Upper lobe of left lung (tissue), 6 donors: ENCODE data around the gene ROBO1. TPM values are rescaled to one million over a fixed set of nuclear protein-coding genes. Genes with fewer than 3 reads are reported as not detected.

Experiments used
- ATAC-seq, 2 donors: fragments of 200-7000 bp; cut with Tn5 transposase; one replicate each; pipeline ENCODE4 v1.9.1; 2022; ENCODE audit warnings: mild to moderate bottlenecking in 2 of 2, moderate library complexity in 2 of 2; ENCODE audit not compliant: low FRiP score in 2 of 2
- DNase-seq, 2 donors: peaks; one replicate each; pipeline ENCODE4 v3.0.0-alpha.2; 2019 to 2020
- H3K27ac ChIP-seq, 4 donors: fragments of 200-600 bp; sonication (generic); one replicate each; pipeline ENCODE4 v1.5.1; 2016 to 2019
- H3K27me3 ChIP-seq, 4 donors: fragments of 200-600 bp; sonication (generic); one replicate each; pipeline ENCODE4 v1.5.1; 2017 to 2019
- H3K36me3 ChIP-seq, 4 donors: fragments of 200-600 bp; sonication (generic); one replicate each; pipeline ENCODE4 v1.5.1; 2016 to 2019
- H3K4me1 ChIP-seq, 4 donors: fragments of 200-600 bp; sonication (generic); one replicate each; pipeline ENCODE4 v1.5.1; 2018 to 2019
- H3K4me3 ChIP-seq, 4 donors: fragments of 200-600 bp; sonication (generic); one replicate each; pipeline ENCODE4 v1.5.1; 2017 to 2019; ENCODE audit warnings: mild to moderate bottlenecking in 2 of 4, moderate library complexity in 1 of 4
- H3K9me3 ChIP-seq, 4 donors: fragments of 200-600 bp; sonication (generic); one replicate each; pipeline ENCODE4 v1.5.1; 2018 to 2019
- EP300 ChIP-seq, 4 donors: sonication (generic); formaldehyde crosslinking; IDR thresholded peaks; one replicate each; pipeline ENCODE4 v1.5.1; 2017; ENCODE audit warnings: antibody characterized with exemption in 4 of 4, control low read depth in 2 of 4
- POLR2A ChIP-seq, 4 donors: fragments of 450-650 bp; IDR thresholded peaks; one replicate each; pipeline ENCODE4 v1.5.1; 2016 to 2017; ENCODE audit warnings: antibody characterized with exemption in 4 of 4, mild to moderate bottlenecking in 2 of 4
- POLR2AphosphoS5 ChIP-seq, 2 donors: sonication (generic); formaldehyde crosslinking; IDR thresholded peaks; one replicate each; pipeline ENCODE4 v1.5.1; 2017; ENCODE audit warnings: antibody characterized with exemption in 2 of 2
- WGBS, 2 donors: methylation state at CpG; one replicate each; pipeline ENCODE4 v1.1.5; 2017 to 2018; 5-methylcytosine and 5-hydroxymethylcytosine counted together
- total RNA-seq, 6 donors: library from RNA; depleted of rRNA in 4 of 6; stranded (reverse); fragments of >200 nt in 4 of 6; gene quantifications; one replicate each; pipeline versions ENCODE4 v1.1.0 to v1.2.1, GENCODE V29; 2016 to 2021
- TF ChIP-seq, protein P1 (sequence below), 6 experiments: fragments of 450-650 bp in 4 of 6; fragments of 200-600 bp in 2 of 6; sonication (generic) in 2 of 6; IDR thresholded peaks; one replicate each; pipeline ENCODE4 v1.5.1; 2016 to 2019; ENCODE audit warnings: antibody characterized with exemption in 6 of 6
- donor health status: DM: no; HTN: no; CAD: no; lungs with moderate emphysema.
- donor health status: DM: no; HTN: yes; CAD: no; lungs with severe emphysema.

Gene ROBO1
- total RNA-seq, 6 donors from 2014 or later = 10.5 to 29.0 (median 18.0) TPM

DNA sequence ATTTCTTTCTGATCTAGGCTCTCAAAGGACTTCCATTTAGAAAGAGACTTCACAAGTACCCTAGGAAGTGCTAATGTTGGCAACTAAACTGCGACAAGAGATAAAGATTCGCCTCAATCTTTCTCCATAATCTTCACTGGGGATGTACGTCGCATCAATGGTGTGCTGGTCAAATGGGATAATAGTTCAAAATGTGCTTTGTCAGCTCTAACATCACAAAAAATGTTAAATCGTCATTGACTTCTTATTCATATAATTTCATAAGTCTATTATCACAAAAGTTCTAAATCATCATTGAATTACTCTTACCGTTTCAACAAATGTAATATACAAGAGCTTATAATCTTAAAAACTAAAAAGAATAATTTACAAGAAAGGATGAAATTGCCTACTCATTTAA lies 727.7 kb downstream of the ROBO1 start:
- H3K27me3 ChIP-seq = no peaks in the 10 kb centered on the region
- no peaks in the 10 kb centered on the region for H3K36me3 ChIP-seq
- no peak overlapping the region for H3K27ac ChIP-seq
- 93 to 96% methylated on average over 6 of the region's 6 CpGs for WGBS, 2 donors
- no peak for TF ChIP-seq POLR2AphosphoS5 (IDR thresholded peaks at IDR 0.05)
- TF ChIP-seq POLR2A (IDR thresholded peaks at IDR 0.05) = no peak
- TF ChIP-seq EP300 (IDR thresholded peaks at IDR 0.05) = no peak
- TF ChIP-seq, protein P1, sequence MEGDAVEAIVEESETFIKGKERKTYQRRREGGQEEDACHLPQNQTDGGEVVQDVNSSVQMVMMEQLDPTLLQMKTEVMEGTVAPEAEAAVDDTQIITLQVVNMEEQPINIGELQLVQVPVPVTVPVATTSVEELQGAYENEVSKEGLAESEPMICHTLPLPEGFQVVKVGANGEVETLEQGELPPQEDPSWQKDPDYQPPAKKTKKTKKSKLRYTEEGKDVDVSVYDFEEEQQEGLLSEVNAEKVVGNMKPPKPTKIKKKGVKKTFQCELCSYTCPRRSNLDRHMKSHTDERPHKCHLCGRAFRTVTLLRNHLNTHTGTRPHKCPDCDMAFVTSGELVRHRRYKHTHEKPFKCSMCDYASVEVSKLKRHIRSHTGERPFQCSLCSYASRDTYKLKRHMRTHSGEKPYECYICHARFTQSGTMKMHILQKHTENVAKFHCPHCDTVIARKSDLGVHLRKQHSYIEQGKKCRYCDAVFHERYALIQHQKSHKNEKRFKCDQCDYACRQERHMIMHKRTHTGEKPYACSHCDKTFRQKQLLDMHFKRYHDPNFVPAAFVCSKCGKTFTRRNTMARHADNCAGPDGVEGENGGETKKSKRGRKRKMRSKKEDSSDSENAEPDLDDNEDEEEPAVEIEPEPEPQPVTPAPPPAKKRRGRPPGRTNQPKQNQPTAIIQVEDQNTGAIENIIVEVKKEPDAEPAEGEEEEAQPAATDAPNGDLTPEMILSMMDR (IDR thresholded peaks at IDR 0.05) = no peak
- DNase-seq (no peak), ATAC-seq (no peak)
- H3K4me3 ChIP-seq = no peak overlapping the region
- no peaks in the 10 kb centered on the region for H3K9me3 ChIP-seq
- no peaks in the 10 kb centered on the region for H3K4me1 ChIP-seq

DNA sequence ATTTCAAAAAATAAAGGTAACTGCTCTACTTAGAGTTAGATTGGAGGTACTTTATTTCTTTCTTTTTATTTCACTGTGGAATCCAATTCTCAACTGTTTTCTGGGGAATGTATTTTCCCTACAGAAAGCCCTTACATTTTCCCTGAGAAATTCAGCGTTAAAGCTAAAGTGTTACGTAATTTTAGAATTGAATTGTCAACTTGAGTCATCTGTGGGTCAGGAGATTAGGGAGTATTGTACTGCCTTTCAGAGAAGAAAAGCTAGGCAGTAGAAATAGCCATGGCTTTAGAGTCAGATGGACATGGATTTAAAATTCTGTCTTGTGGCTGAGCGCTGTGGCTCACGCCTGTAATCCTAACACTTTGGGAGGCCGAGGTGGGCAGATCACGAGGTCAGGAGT lies 728.6 kb downstream of the ROBO1 start:
- no peaks in the 10 kb centered on the region for H3K36me3 ChIP-seq
- TF ChIP-seq POLR2AphosphoS5 (IDR thresholded peaks at IDR 0.05) (no peak), POLR2A (IDR thresholded peaks at IDR 0.05) (no peak), EP300 (IDR thresholded peaks at IDR 0.05) (no peak)
- TF ChIP-seq, protein P1 (IDR thresholded peaks at IDR 0.05) = no peak
- ATAC-seq = no peak

DNA sequence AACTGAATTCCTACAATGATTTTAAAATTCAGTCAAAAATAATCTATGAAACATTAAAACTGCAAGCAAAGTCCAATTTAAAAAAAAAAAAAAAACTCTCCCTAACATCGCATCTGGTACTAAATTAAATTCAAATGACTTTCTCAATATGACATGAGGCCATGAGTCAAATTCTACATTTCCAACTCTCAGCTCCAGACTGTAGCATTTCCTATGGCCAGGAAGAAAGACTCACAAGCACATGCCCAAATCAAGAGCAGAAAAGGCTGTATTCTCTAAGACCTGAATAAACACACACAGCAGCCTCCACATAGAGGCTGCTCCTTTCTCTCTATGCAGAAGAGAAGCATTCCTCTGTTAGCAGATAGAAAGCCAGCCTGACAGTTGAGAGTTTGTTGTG lies 729.2 kb downstream of the ROBO1 start:
- DNase-seq (no peak), ATAC-seq (no peak)
- Histone ChIP-seq H3K27ac (no peak overlapping the region), H3K27me3 (no peaks in the 10 kb centered on the region), H3K4me3 (no peak overlapping the region), H3K4me1 (no peaks in the 10 kb centered on the region), H3K9me3 (no peaks in the 10 kb centered on the region), H3K36me3 (no peaks in the 10 kb centered on the region)
- TF ChIP-seq EP300 (IDR thresholded peaks at IDR 0.05) = no peak
- TF ChIP-seq, protein P1 (IDR thresholded peaks at IDR 0.05) = no peak
- TF ChIP-seq POLR2AphosphoS5 (IDR thresholded peaks at IDR 0.05) = no peak
- no peak for TF ChIP-seq POLR2A (IDR thresholded peaks at IDR 0.05)
- WGBS, 2 donors = 92 to 98% methylated on average over 1 of the region's 1 CpG

More for the DNA sequence above, 728.6 kb downstream of the ROBO1 start:
- Histone ChIP-seq H3K27ac (no peak overlapping the region), H3K9me3 (no peaks in the 10 kb centered on the region), H3K27me3 (no peaks in the 10 kb centered on the region), H3K4me3 (no peak overlapping the region), H3K4me1 (no peaks in the 10 kb centered on the region)
- no peak for DNase-seq
- WGBS, 2 donors = 87 to 88% methylated on average over 6 of the region's 6 CpGs

DNA sequence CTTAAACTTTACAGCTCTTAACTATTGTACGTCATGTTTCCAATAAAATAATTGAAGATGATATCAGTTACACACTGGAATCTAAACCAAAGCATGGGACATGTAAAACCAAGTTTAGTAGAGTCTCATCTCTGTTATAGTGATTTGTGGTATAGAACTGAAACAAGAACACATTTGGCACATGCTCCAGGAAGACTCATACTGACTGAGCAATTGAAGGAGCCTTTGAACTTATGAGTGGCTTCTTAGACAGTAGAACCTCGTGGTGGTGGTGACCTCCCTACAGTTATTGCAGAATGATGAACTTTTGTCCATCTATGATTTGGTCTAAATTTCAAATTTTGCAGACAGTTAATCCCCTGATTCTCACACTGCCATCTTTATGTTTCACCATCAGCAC lies 729.7 kb downstream of the ROBO1 start:
- 61 to 63% methylated on average over 2 of the region's 2 CpGs for WGBS, 2 donors
- H3K27ac ChIP-seq = no peak overlapping the region
- TF ChIP-seq EP300 (IDR thresholded peaks at IDR 0.05) = no peak
- TF ChIP-seq, protein P1 (IDR thresholded peaks at IDR 0.05) = no peak
- TF ChIP-seq POLR2A (IDR thresholded peaks at IDR 0.05) = no peak
- no peak for TF ChIP-seq POLR2AphosphoS5 (IDR thresholded peaks at IDR 0.05)
- H3K4me3 ChIP-seq = no peak overlapping the region
- no peaks in the 10 kb centered on the region for H3K4me1 ChIP-seq
- H3K9me3 ChIP-seq = no peaks in the 10 kb centered on the region
- no peak for ATAC-seq
- DNase-seq = no peak
- no peaks in the 10 kb centered on the region for H3K36me3 ChIP-seq
- no peaks in the 10 kb centered on the region for H3K27me3 ChIP-seq

DNA sequence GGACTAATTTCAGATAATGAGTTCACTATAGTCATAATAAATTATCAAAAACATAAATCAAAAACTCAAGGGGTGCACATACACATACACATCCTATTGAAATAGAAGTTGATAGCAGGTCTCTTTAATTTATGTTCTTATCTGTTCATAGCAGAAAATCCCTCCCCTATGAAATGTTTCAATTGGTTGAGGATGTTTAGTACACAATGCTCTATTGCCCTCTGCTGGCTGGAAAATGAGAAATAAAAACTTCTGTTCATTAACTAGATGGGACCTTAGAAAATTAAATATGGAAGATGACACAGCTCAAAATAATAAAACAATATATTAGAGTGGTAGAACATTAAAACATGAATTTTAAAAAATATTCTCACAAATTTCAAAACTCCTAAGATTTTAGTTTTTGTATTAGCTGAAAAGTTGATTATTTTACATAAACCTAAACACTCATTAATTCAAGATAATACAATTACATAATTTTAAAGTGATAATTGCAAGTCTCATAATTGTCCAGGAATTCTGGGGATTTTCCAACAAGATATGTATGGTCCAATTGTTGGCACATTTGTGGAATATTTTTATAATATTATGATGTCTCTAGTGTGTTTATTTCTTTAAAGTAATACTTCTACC lies 735.0 kb downstream of the ROBO1 start:
- Histone ChIP-seq H3K27ac (no peak overlapping the region), H3K36me3 (no peaks in the 10 kb centered on the region), H3K4me1 (no peaks in the 10 kb centered on the region), H3K4me3 (no peak overlapping the region), H3K9me3 (no peaks in the 10 kb centered on the region), H3K27me3 (no peaks in the 10 kb centered on the region)
- TF ChIP-seq EP300 (IDR thresholded peaks at IDR 0.05) = no peak
- TF ChIP-seq, protein P1 (IDR thresholded peaks at IDR 0.05) = peak in 5 of 6 experiments; percentile 8 to 59 (median 50)
- DNase-seq (no peak), ATAC-seq (peak in 1 of 2 donors; percentile 71)
